HepG2 (cell line): ENCODE data around the gene ABCA4. TPM values are rescaled to one million over a fixed set of nuclear protein-coding genes. Genes with fewer than 3 reads are reported as not detected.
A peak's percentile ranks its signal among the peaks of the same experiment; 100 is the strongest.

Source experiments
- ATAC-seq: fragments of 200-7000 bp; cut with Tn5 transposase; 3 replicates; pipeline ENCODE4 v1.9.1; 2020; ENCODE audit warnings: mild to moderate bottlenecking, moderate library complexity
- BruUV-seq: library from RNA; stranded (reverse); fragments of 400-500 nt; replicated peaks from 2 replicates; lab custom pipeline; 2021; lab: Mats Ljungman, UMichigan
- CTCF ChIA-PET: fragments of 300-600 bp; formaldehyde crosslinking; extraction: SDS; loops from one replicate; lab custom pipeline; 2021; ENCODE audit warnings: low total read pairs, inconsistent platforms, low intra/inter-chr PET ratio; lab: Yijun Ruan, JAX
- POLR2A ChIA-PET: fragments of 350-600 bp; sonication (Branson Sonifier 250); formaldehyde crosslinking; loops from one replicate; lab custom pipeline; 2020; ENCODE audit warnings: antibody characterized with exemption, inconsistent platforms; lab: Yijun Ruan, JAX
- DNase-seq: peaks from one replicate; pipeline ENCODE4 v3.0.0-alpha.2; 2015; ENCODE audit warnings: low spot score
- FAIRE-seq: peaks from 3 replicates; lab custom pipeline; 2011; peaks lifted over from hg19 to GRCh38; lab: Jason Lieb, UNC
- H2AFZ ChIP-seq: one replicate; pipeline ENCODE4 v1.6.1; 2011; ENCODE audit warnings: low read length, inconsistent platforms
- H3K27ac ChIP-seq: fragments of 300-600 bp; 3 replicates; pipeline ENCODE4 v1.8.0; 2011; ENCODE audit warnings: mixed run types, mild to moderate bottlenecking, mixed read lengths, low read length, inconsistent platforms; ENCODE audit not compliant: insufficient read depth; ENCODE audit errors: extremely low read length
- H3K27me3 ChIP-seq, 2 experiments: fragments of 200-600 bp in 1 of 2; 2 replicates in 1 of 2; 3 replicates in 1 of 2; pipeline versions ENCODE4 v1.6.0 to v1.8.0; 2011; ENCODE audit warnings: low read length in 2 of 2, mild to moderate bottlenecking in 2 of 2, moderate library complexity in 2 of 2, inconsistent platforms in 1 of 2; ENCODE audit not compliant: insufficient read depth in 2 of 2, control insufficient read depth in 1 of 2
- H3K36me3 ChIP-seq, 2 experiments: fragments of 200-600 bp in 1 of 2; replicated peaks in 1 of 2; 2 replicates in 1 of 2; 3 replicates in 1 of 2; pipeline versions ENCODE4 v1.5.1 to v1.8.0; 2011; ENCODE audit warnings: low read length in 2 of 2, inconsistent platforms in 1 of 2; ENCODE audit not compliant: insufficient read depth in 2 of 2, control insufficient read depth in 1 of 2
- H3K4me1 ChIP-seq: 2 replicates; pipeline ENCODE4 v1.5.1; 2012; ENCODE audit warnings: low read length, inconsistent platforms; ENCODE audit not compliant: insufficient read depth
- H3K4me2 ChIP-seq: 2 replicates; pipeline ENCODE4 v1.6.0; 2011; ENCODE audit warnings: low read depth, low read length, inconsistent platforms
- H3K4me3 ChIP-seq, 3 experiments: fragments of 200-600 bp in 1 of 3; sonication (generic), shearing (Covaris generic) in 1 of 3; replicated peaks in 1 of 3; 2 replicates each; pipeline ENCODE4 v1.5.1; 2011 to 2016; ENCODE audit warnings: low read length in 3 of 3, inconsistent platforms in 2 of 3, low read depth in 2 of 3, mild to moderate bottlenecking in 2 of 3, control low read depth in 1 of 3, mixed read lengths in 1 of 3; ENCODE audit not compliant: insufficient read depth in 1 of 3
- H3K79me2 ChIP-seq: one replicate; pipeline ENCODE4 v1.6.1; 2011; ENCODE audit warnings: low read length, inconsistent platforms; ENCODE audit not compliant: insufficient read depth
- H3K9ac ChIP-seq: 2 replicates; pipeline ENCODE4 v1.6.0; 2011; ENCODE audit warnings: mild to moderate bottlenecking, low read depth, low read length, inconsistent platforms; ENCODE audit not compliant: insufficient read depth
- H3K9me3 ChIP-seq: 2 replicates; pipeline ENCODE4 v1.5.1; 2012; ENCODE audit warnings: mild to moderate bottlenecking, low read length
- H4K20me1 ChIP-seq: 2 replicates; pipeline ENCODE4 v1.6.0; 2011; ENCODE audit warnings: inconsistent platforms, mild to moderate bottlenecking, low read length, moderate library complexity; ENCODE audit not compliant: insufficient read depth
- FOXO4 ChIP-seq: sonication (generic); formaldehyde crosslinking; conservative IDR thresholded peaks from 2 replicates; pipeline ENCODE4 v1.8.1; 2023; ENCODE audit warnings: missing genetic modification reagents
- KAT8 ChIP-seq: IDR thresholded peaks from 2 replicates; pipeline ENCODE4 v1.6.1; 2016; ENCODE audit warnings: missing genetic modification reagents, missing compliant biosample characterization
- MAFF ChIP-seq: IDR thresholded peaks from 2 replicates; pipeline ENCODE4 v1.6.1; 2011; ENCODE audit warnings: low read depth, low read length, improper control_type of control experiment
- NCOA1 ChIP-seq: sonication (generic); formaldehyde crosslinking; IDR thresholded peaks from 2 replicates; pipeline ENCODE4 v1.9.0; 2021; ENCODE audit warnings: missing genetic modification reagents
- TRIM22 ChIP-seq: fragments of 450-650 bp; IDR thresholded peaks from 2 replicates; pipeline ENCODE4 v1.6.1; 2017
- ZNF333 ChIP-seq: sonication (generic); formaldehyde crosslinking; IDR thresholded peaks from 2 replicates; pipeline ENCODE4 v1.4.0; 2020; ENCODE audit warnings: mild to moderate bottlenecking, missing genetic modification reagents, borderline replicate concordance
- ZNF337 ChIP-seq: sonication (generic); formaldehyde crosslinking; IDR thresholded peaks from 2 replicates; pipeline ENCODE4 v1.5.1; 2020; ENCODE audit warnings: missing genetic modification reagents, low read depth, mild to moderate bottlenecking, borderline replicate concordance
- ZNF564 ChIP-seq: sonication (generic); formaldehyde crosslinking; IDR thresholded peaks from 2 replicates; pipeline ENCODE4 v1.8.1; 2023; ENCODE audit warnings: mild to moderate bottlenecking, missing genetic modification reagents
- ZNF670 ChIP-seq: sonication (generic); formaldehyde crosslinking; IDR thresholded peaks from 2 replicates; pipeline ENCODE4 v1.8.0; 2022; ENCODE audit warnings: mild to moderate bottlenecking, missing genetic modification reagents, borderline replicate concordance
- WGBS: methylation state at CpG from one replicate; pipeline ENCODE4 v1.1.6; 2017; ENCODE audit warnings: low lambda C conversion rate; 5-methylcytosine and 5-hydroxymethylcytosine counted together
- in situ Hi-C: cut with HindIII; loops from 2 replicates; pipeline ENCODE4 v1.10.0; 2017; ENCODE audit warnings: low pct_unique_long_range_greater_than_20kb; ENCODE audit not compliant: extremely low pct_ligation_motif_present
- intact Hi-C: fragments of 100-400 bp; cut with micrococcal nuclease; formaldehyde crosslinking; loops from one replicate; pipeline ENCODE4 v1.10.0; 2022; ENCODE audit not compliant: unreplicated experiment
- polyA plus RNA-seq, 8 experiments: library from polyadenylated mRNA; depleted of rRNA in 3 of 8; stranded (reverse) in 7 of 8; unstranded in 1 of 8; fragments of >200 nt; fragmentation: Illumina TruSeq in 4 of 8; extraction: Trizol in 4 of 8; gene quantifications; 2 replicates each; pipeline versions ENCODE4 v1.2.1 to v1.2.3, GENCODE V29; 2011 to 2016; ENCODE audit warnings: low read depth in 4 of 8, missing spikeins in 1 of 8, mixed read lengths in 1 of 8; ENCODE audit not compliant: insufficient read depth in 1 of 8
- total RNA-seq, 5 experiments: library from RNA; depleted of rRNA; stranded (reverse); fragments of >200 nt; fragmentation: Illumina TruSeq; extraction: Trizol; gene quantifications; 2 replicates each; pipeline ENCODE4 v1.2.3, GENCODE V29; 2016; ENCODE audit warnings: low read depth in 1 of 5
- TF ChIP-seq, protein P1 (sequence below): sonication (generic); formaldehyde crosslinking; IDR thresholded peaks from 2 replicates; pipeline ENCODE4 v1.4.0; 2020; ENCODE audit warnings: low read depth, missing genetic modification reagents
- TF ChIP-seq, protein P2 (sequence below): sonication (generic); formaldehyde crosslinking; IDR thresholded peaks from 2 replicates; pipeline ENCODE4 v1.5.1; 2020; ENCODE audit warnings: mild to moderate bottlenecking, missing genetic modification reagents

Gene ABCA4
- total and polyA plus RNA-seq, 2 of the 13 experiments (the other 11 are each of a cell fraction or from before 2014, with no cell fraction given), result 0.24 to 0.67 TPM

DNA sequence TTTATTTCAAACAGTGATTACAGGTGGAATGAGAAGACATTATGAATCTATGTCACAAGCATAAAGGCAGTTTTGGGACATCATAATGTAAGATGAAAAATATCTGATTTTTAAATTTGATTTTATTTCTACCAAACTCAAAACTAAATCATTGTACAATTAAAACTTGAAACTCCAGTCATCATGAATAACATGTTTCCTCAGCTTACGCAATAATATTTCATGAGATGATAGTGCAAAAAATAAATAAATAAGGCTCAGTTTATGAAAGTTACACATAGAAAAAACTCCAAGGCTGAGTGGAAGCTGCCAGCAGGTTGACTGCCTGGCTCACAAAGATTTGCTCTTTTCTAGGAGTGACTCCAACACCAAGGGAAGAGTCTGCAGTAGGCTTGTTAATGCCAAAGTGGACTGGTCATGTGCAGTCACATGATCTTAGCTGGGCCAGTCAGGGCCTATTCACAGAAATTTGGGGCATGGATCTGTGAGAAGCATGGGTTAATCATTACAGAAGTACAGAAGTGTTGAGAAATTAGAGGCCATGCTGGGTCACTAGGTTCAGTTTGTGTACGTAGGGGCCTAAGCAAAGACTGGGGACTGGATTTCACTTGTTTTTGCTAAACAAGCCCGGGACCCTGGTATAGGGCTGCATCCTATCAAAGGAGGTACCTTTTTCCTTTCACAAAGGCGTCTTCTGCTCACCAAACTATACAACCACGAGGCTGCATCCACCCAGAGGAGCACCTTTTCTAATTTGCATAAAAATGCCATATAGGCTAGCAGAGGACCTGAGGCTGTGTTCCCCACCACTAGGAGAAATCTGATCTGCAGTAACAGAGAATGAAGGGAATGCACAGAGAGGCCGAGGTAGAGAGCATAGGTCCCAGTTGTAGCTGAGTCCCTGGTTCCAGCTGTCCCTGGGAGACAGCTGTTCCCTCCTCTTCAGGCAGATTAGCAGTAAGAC is 4.9 kb upstream of the ABCA4 start:
- Histone ChIP-seq H3K79me2 (no peaks in the 10 kb centered on the region), H3K9me3 (no peaks in the 10 kb centered on the region), H3K4me2 (peak overlapping the region; percentile 76), H2AFZ (peak overlapping the region; percentile 0), H3K4me3 (peak overlapping the region; percentile 23 to 40 (median 25); a peak in 5 of 6 replicates), H3K9ac (peak overlapping the region; percentile 35), H3K36me3 (no peaks in the 10 kb centered on the region), H3K4me1 (peaks cover 54% of the 10 kb centered on the region), H3K27me3 (no peaks in the 10 kb centered on the region), H4K20me1 (no peaks in the 10 kb centered on the region), H3K27ac (peak overlapping the region; percentile 78)
- WGBS, result 17% methylated on average over 6 of the region's 6 CpGs
- FAIRE-seq (peak; percentile 84), ATAC-seq (peak; percentile 97), DNase-seq (peak; percentile 96)
- in situ Hi-C loops (no loop called here), intact Hi-C loops (loop anchor here (2.0 to 5.0 kb wide), 2 partner anchors 57 to 111 kb away; partner anchors contain the start of gene ARHGAP29)
- no TSS peak for BruUV-seq
- CTCF ChIA-PET, result no interaction called here
- POLR2A ChIA-PET, result interaction anchor here (0.6 to 2.6 kb wide), 5 partner anchors 10 to 111 kb away, joined by 3 to 24 read pairs (median 11); partner anchors contain the start of gene ARHGAP29
- TF ChIP-seq NCOA1 (no peak), TRIM22 (no peak), ZNF670 (CRISPR knock-in tag) (0 out of 2 replicates have a peak, but pooled peaks have one; percentile 46), ZNF337 (0 out of 2 replicates have a peak, but pooled peaks have one; percentile 74), MAFF (no peak), ZNF333 (CRISPR knock-in tag) (no peak), ZNF564 (CRISPR knock-in tag) (0 out of 2 replicates have a peak, but pooled peaks have one; percentile 48), FOXO4 (CRISPR knock-in tag) (0 out of 2 replicates have a peak, but pooled peaks have one; percentile 39), KAT8 (CRISPR knock-in tag) (peak; percentile 74)
- TF ChIP-seq, protein P1, sequence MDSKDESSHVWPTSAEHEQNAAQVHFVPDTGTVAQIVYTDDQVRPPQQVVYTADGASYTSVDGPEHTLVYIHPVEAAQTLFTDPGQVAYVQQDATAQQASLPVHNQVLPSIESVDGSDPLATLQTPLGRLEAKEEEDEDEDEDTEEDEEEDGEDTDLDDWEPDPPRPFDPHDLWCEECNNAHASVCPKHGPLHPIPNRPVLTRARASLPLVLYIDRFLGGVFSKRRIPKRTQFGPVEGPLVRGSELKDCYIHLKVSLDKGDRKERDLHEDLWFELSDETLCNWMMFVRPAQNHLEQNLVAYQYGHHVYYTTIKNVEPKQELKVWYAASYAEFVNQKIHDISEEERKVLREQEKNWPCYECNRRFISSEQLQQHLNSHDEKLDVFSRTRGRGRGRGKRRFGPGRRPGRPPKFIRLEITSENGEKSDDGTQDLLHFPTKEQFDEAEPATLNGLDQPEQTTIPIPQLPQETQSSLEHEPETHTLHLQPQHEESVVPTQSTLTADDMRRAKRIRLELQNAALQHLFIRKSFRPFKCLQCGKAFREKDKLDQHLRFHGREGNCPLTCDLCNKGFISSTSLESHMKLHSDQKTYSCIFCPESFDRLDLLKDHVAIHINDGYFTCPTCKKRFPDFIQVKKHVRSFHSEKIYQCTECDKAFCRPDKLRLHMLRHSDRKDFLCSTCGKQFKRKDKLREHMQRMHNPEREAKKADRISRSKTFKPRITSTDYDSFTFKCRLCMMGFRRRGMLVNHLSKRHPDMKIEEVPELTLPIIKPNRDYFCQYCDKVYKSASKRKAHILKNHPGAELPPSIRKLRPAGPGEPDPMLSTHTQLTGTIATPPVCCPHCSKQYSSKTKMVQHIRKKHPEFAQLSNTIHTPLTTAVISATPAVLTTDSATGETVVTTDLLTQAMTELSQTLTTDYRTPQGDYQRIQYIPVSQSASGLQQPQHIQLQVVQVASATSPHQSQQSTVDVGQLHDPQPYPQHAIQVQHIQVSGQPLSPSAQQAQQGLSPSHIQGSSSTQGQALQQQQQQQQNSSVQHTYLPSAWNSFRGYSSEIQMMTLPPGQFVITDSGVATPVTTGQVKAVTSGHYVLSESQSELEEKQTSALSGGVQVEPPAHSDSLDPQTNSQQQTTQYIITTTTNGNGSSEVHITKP (CRISPR knock-in tag), result 0 out of 2 replicates have a peak, but pooled peaks have one; percentile 20
- TF ChIP-seq, protein P2, sequence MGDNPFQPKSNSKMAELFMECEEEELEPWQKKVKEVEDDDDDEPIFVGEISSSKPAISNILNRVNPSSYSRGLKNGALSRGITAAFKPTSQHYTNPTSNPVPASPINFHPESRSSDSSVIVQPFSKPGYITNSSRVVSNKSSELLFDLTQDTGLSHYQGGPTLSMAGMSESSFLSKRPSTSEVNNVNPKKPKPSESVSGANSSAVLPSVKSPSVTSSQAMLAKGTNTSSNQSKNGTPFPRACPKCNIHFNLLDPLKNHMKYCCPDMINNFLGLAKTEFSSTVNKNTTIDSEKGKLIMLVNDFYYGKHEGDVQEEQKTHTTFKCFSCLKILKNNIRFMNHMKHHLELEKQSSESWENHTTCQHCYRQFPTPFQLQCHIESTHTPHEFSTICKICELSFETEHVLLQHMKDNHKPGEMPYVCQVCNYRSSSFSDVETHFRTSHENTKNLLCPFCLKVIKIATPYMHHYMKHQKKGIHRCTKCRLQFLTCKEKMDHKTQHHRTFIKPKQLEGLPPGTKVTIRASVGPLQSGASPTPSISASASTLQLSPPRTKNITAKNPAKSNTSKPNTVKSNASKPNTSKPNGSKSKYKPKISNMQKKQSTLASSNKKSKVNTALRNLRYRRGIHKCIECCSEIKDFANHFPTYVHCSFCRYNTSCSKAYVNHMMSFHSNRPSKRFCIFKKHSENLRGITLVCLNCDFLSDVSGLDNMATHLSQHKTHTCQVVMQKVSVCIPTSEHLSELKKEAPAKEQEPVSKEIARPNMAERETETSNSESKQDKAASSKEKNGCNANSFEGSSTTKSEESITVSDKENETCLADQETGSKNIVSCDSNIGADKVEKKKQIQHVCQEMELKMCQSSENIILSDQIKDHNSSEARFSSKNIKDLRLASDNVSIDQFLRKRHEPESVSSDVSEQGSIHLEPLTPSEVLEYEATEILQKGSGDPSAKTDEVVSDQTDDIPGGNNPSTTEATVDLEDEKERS (CRISPR knock-in tag), result peak; percentile 44; the same call in 1 of the 2 replicates
